Measurements from ENCODE around the gene C5orf46. TPM values are rescaled to one million over a fixed set of nuclear protein-coding genes. Genes with fewer than 3 reads are reported as not detected.

Gene C5orf46
- total RNA-seq, 5 donors from 2014 or later (not counting 1 experiment from before 2014, with no cell fraction given): not detected

DNA sequence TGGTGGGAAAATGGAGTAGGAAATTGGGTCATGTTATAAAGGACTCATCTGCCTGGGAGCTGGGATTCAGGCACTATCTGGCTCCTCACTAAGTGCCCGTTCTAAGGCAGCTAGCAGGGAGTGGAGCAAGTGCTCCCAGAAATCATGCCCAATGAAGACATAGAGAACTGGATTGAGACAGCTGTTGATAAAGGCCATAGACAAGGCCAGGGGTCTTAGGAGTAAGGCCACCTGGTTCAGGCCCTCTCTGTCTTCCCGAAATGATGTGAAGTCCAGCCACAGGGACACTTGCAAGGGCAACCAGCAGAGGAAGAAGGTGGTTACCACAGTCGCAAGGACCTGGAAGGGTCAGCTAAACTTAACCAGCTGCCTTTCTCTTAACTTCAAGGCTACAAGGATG, 54.8 kb downstream of the C5orf46 start:
- ATAC-seq (replicated peaks in 1 of 4): no peak
- Histone ChIP-seq H3K4me3 (ENCODE audit: control insufficient read depth in 1 of 2, extremely low read depth in 1 of 2, low read length in 1 of 2) (no peak overlapping the region), H3K27ac (ENCODE audit: low read length) (no peak overlapping the region), H3K4me1 (ENCODE audit: control insufficient read depth in 1 of 2, extremely low read depth in 1 of 2, insufficient read depth in 2 of 2, low read length in 2 of 2) (no peaks in the 10 kb centered on the region), H3K9me3 (no peaks in the 10 kb centered on the region), H3K36me3 (ENCODE audit: control insufficient read depth in 2 of 2, extremely low read depth in 1 of 2, insufficient read depth in 1 of 2, low read length in 1 of 2) (no peaks in the 10 kb centered on the region), H3K27me3 (replicated peaks in 1 of 2; ENCODE audit: control insufficient read depth in 2 of 2, extremely low read depth in 1 of 2, insufficient read depth in 2 of 2, low read length in 1 of 2) (peaks cover 0 to 2% of the 10 kb centered on the region in 2 experiments)
- no peaks in the 10 kb centered on the region for H3K4me1 Mint-ChIP-seq
- ChIA-PET POLR2A (no interaction called here), CTCF (no interaction called here)
- no peaks in the 10 kb centered on the region for H3K9me3 Mint-ChIP-seq
- H3K4me3 Mint-ChIP-seq: no peak overlapping the region
- no peak for DNase-seq
- 79% methylated on average over 2 of the region's 3 CpGs for WGBS (ENCODE audit: insufficient coverage)
- no peak overlapping the region for H3K27ac Mint-ChIP-seq
- no peaks in the 10 kb centered on the region for H3K36me3 Mint-ChIP-seq
- H3K27me3 Mint-ChIP-seq: peaks cover 4 to 18% of the 10 kb centered on the region in 2 donors

- ATAC-seq (replicated peaks in 1 of 4) (no peak), DNase-seq (no peak)
- WGBS (ENCODE audit: insufficient coverage): 29% methylated on average over 1 of the region's 2 CpGs
- H3K9me3 ChIP-seq: no peaks in the 10 kb centered on the region
- Mint-ChIP-seq H3K36me3 (no peaks in the 10 kb centered on the region), H3K27ac (no peak overlapping the region), H3K4me3 (no peak overlapping the region), H3K27me3 (peaks cover 4 to 13% of the 10 kb centered on the region in 2 donors), H3K4me1 (no peaks in the 10 kb centered on the region), H3K9me3 (no peaks in the 10 kb centered on the region)
- H3K27ac ChIP-seq (ENCODE audit: low read length): no peak overlapping the region
- H3K36me3 ChIP-seq (ENCODE audit: control insufficient read depth in 2 of 2, extremely low read depth in 1 of 2, insufficient read depth in 1 of 2, low read length in 1 of 2): no peaks in the 10 kb centered on the region
- H3K27me3 ChIP-seq (replicated peaks in 1 of 2; ENCODE audit: control insufficient read depth in 2 of 2, extremely low read depth in 1 of 2, insufficient read depth in 2 of 2, low read length in 1 of 2): peaks cover under 1 to 3% of the 10 kb centered on the region in 2 experiments
- ChIA-PET CTCF (no interaction called here), POLR2A (no interaction called here)
- H3K4me3 ChIP-seq (ENCODE audit: control insufficient read depth in 1 of 2, extremely low read depth in 1 of 2, low read length in 1 of 2): no peak overlapping the region
- H3K4me1 ChIP-seq (ENCODE audit: control insufficient read depth in 1 of 2, extremely low read depth in 1 of 2, insufficient read depth in 2 of 2, low read length in 2 of 2): no peaks in the 10 kb centered on the region
Measured at GRCh38 chr5:147849226-147849625, 57.1 kb downstream of the C5orf46 start.

DNA sequence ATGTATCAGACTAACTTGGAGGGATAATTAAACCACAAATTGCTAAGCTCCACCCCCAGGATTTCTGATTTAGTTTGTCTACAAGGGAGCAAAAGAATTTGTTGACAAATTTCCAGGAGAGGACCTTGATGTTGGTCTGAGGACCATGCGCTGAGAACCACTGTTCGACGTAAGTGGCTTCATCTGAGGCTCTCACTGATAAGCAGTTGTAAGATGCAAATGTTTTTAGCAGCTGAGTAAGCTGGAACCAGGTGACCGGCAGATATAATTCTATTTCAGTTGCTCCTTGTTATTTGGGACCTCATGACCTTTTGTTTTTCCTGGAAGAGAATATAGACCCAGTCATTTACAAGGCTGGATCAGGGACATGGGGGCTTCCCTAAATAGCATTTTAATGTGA, 60.7 kb downstream of the C5orf46 start:
- H3K27me3 ChIP-seq (replicated peaks in 1 of 2; ENCODE audit: control insufficient read depth in 2 of 2, extremely low read depth in 1 of 2, insufficient read depth in 2 of 2, low read length in 1 of 2): peaks cover 0 to 3% of the 10 kb centered on the region in 2 experiments
- Mint-ChIP-seq H3K27ac (no peak overlapping the region), H3K36me3 (no peaks in the 10 kb centered on the region), H3K27me3 (peaks cover 9 to 20% of the 10 kb centered on the region in 2 donors), H3K4me1 (no peaks in the 10 kb centered on the region), H3K4me3 (no peak overlapping the region), H3K9me3 (no peaks in the 10 kb centered on the region)
- no peak for DNase-seq
- no peaks in the 10 kb centered on the region for H3K4me1 ChIP-seq (ENCODE audit: control insufficient read depth in 1 of 2, extremely low read depth in 1 of 2, insufficient read depth in 2 of 2, low read length in 2 of 2)
- WGBS (ENCODE audit: insufficient coverage): 100% methylated on average over 3 of the region's 4 CpGs
- no peaks in the 10 kb centered on the region for H3K9me3 ChIP-seq
- H3K27ac ChIP-seq (ENCODE audit: low read length): no peak overlapping the region
- CTCF ChIA-PET: no interaction called here
- no peak for ATAC-seq (replicated peaks in 1 of 4)
- no peaks in the 10 kb centered on the region for H3K36me3 ChIP-seq (ENCODE audit: control insufficient read depth in 2 of 2, extremely low read depth in 1 of 2, insufficient read depth in 1 of 2, low read length in 1 of 2)
- no peak overlapping the region for H3K4me3 ChIP-seq (ENCODE audit: control insufficient read depth in 1 of 2, extremely low read depth in 1 of 2, low read length in 1 of 2)
- POLR2A ChIA-PET: no interaction called here

GRCh38 chr5:147844846-147845245, 61.5 kb downstream of the C5orf46 start:
- Mint-ChIP-seq H3K27ac (no peak overlapping the region), H3K36me3 (no peaks in the 10 kb centered on the region), H3K9me3 (no peaks in the 10 kb centered on the region), H3K4me3 (no peak overlapping the region), H3K27me3 (peaks cover 9 to 20% of the 10 kb centered on the region in 2 donors), H3K4me1 (no peaks in the 10 kb centered on the region)
- Histone ChIP-seq H3K27me3 (replicated peaks in 1 of 2; ENCODE audit: control insufficient read depth in 2 of 2, extremely low read depth in 1 of 2, insufficient read depth in 2 of 2, low read length in 1 of 2) (peaks cover 0 to 3% of the 10 kb centered on the region in 2 experiments), H3K27ac (ENCODE audit: low read length) (no peak overlapping the region), H3K9me3 (no peaks in the 10 kb centered on the region), H3K4me1 (ENCODE audit: control insufficient read depth in 1 of 2, extremely low read depth in 1 of 2, insufficient read depth in 2 of 2, low read length in 2 of 2) (no peaks in the 10 kb centered on the region), H3K36me3 (ENCODE audit: control insufficient read depth in 2 of 2, extremely low read depth in 1 of 2, insufficient read depth in 1 of 2, low read length in 1 of 2) (no peaks in the 10 kb centered on the region), H3K4me3 (ENCODE audit: control insufficient read depth in 1 of 2, extremely low read depth in 1 of 2, low read length in 1 of 2) (no peak overlapping the region)
- ChIA-PET CTCF (interaction anchor here in 1 of 2 donors (0.6 kb wide), 1 partner anchor 11 kb away, joined by 3 read pairs; no protein-coding TSS in a partner anchor), POLR2A (no interaction called here)
- no peak for DNase-seq
- WGBS (ENCODE audit: insufficient coverage): no CpG with 5 or more reads among the region's 3 CpGs
- ATAC-seq (replicated peaks in 1 of 4): no peak

DNA sequence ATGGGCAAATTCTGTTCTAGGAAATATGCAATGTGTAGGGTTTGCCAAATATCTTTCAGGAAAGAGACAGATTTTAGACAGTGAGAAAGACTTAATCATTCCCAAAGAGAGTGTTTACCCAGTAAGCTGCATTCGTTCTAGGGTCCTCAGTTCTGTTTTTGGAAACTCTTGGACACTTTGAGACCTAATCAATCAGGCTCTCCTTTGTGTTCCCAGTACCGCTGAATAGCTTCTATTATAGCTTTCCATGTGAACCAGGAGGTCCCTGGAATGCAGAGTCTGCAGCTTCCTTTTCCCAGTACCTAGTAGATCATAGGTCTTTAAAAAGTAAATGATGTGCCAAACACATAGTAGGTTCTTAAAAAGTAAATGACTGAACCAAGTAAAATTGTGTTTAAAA, 63.5 kb downstream of the C5orf46 start:
- H3K4me1 ChIP-seq (ENCODE audit: control insufficient read depth in 1 of 2, extremely low read depth in 1 of 2, insufficient read depth in 2 of 2, low read length in 2 of 2): no peaks in the 10 kb centered on the region
- peaks cover 9 to 14% of the 10 kb centered on the region in 2 donors for H3K27me3 Mint-ChIP-seq
- H3K27ac Mint-ChIP-seq: no peak overlapping the region
- no peak overlapping the region for H3K27ac ChIP-seq (ENCODE audit: low read length)
- no peak for ATAC-seq (replicated peaks in 1 of 4)
- peaks cover 0 to 3% of the 10 kb centered on the region in 2 experiments for H3K27me3 ChIP-seq (replicated peaks in 1 of 2; ENCODE audit: control insufficient read depth in 2 of 2, extremely low read depth in 1 of 2, insufficient read depth in 2 of 2, low read length in 1 of 2)
- DNase-seq: no peak
- H3K9me3 ChIP-seq: no peaks in the 10 kb centered on the region
- ChIA-PET POLR2A (no interaction called here), CTCF (no interaction called here)
- H3K4me3 ChIP-seq (ENCODE audit: control insufficient read depth in 1 of 2, extremely low read depth in 1 of 2, low read length in 1 of 2): no peak overlapping the region
- no peak overlapping the region for H3K4me3 Mint-ChIP-seq
- WGBS (ENCODE audit: insufficient coverage): 36% methylated on average over 1 of the region's 2 CpGs
- H3K9me3 Mint-ChIP-seq: no peaks in the 10 kb centered on the region
- H3K36me3 ChIP-seq (ENCODE audit: control insufficient read depth in 2 of 2, extremely low read depth in 1 of 2, insufficient read depth in 1 of 2, low read length in 1 of 2): no peaks in the 10 kb centered on the region
- H3K4me1 Mint-ChIP-seq: no peaks in the 10 kb centered on the region
- no peaks in the 10 kb centered on the region for H3K36me3 Mint-ChIP-seq

Other genes starting within 250 kb of the C5orf46 start
- gene JAKMIP2, start 123.8 kb downstream of the C5orf46 start, total RNA-seq: 1 to 10 TPM; 1.8 to 8.3 (median 5.7) TPM
- 1 to 10 TPM in 3 of 5 donors, not detected in 2; 7.4 to 8.8 (median 8.8) TPM for gene SPINK1, start 74.9 kb downstream of the C5orf46 start, total RNA-seq
- under 1 TPM in 1 of 5 donors, not detected in 4; 0.99 TPM for gene SCGB3A2, start 27.8 kb downstream of the C5orf46 start, total RNA-seq
- gene SPINK5, start 157.4 kb upstream of the C5orf46 start, total RNA-seq: under 1 TPM in 1 of 5 donors, not detected in 4; 0.07 TPM

Measured in T-cell (primary cell).